LoVo (cell line): ENCODE data around the gene BAG2.

Experiments
- DNase-seq: peaks from one replicate; pipeline ENCODE4 v3.0.0-alpha.2; 2016; ENCODE audit warnings: low spot score

BAG2 gene

GRCh38 chr6:57174511-57174907, 2.4 kb downstream of the BAG2 start:
- no peak for DNase-seq

- no peak for DNase-seq
These were observed 5.6 kb downstream of the BAG2 start for GRCh38 chr6:57177545-57178265.

GRCh38 chr6:57180596-57180995, 8.5 kb downstream of the BAG2 start:
- DNase-seq: no peak

DNA sequence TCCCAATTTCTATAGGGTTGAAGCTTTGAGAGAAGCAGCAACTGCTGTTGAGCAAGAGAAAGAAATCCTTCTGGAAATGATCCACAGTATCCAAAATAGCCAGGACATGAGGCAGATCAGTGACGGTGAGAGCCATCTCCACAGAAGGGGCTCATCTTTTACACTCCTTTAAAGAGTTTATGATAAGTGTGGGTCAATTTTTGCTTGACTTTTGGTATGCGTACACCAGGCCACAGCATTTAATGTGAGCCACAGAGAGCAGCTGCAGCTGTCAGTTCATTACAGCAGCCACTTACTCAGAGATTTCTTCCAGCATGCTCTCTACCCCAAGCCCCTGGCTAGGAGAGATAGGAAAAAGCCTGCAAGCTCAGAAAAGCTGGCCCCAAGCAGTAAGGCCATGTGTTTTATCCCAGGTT, 9.9 kb downstream of the BAG2 start:
- no peak for DNase-seq

DNA sequence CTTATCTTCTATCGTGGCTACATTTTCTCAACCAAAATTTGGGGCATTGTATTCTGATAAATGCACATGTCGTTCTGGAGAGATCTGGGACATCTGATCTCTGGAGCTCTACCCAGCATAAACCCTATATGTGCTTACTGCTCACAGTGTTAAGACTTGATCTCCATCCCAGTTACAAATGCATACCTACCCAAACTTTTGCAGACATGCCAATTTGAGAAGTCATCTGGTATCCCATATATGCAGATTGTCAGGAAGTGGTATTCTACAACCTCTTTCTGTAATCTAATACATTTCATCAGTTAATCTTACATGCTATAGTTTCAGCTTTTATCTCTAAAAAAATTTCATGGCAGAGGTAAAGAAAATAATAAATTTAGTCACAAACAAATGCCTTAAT, 11.2 kb downstream of the BAG2 start:
- DNase-seq: no peak

DNA sequence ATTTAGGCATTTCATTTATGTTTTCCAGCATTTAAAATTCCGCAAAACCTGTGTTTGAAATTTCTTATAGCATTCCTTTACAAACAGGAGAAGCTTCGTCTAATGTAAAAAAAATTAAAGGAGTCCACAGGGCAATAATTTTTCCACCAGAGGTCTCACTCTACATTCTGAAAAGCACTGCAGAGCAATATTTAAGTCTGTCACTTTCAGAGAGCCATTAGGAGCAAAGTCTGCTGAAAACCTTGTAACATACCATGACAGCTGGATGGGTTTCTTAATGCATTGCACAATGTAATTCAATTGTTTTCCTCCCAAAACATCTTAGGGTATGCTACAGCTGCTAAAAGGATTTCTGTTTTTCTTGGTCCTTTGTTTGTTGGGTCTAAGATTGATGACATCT, 18.0 kb downstream of the BAG2 start:
- no peak for DNase-seq

DNA sequence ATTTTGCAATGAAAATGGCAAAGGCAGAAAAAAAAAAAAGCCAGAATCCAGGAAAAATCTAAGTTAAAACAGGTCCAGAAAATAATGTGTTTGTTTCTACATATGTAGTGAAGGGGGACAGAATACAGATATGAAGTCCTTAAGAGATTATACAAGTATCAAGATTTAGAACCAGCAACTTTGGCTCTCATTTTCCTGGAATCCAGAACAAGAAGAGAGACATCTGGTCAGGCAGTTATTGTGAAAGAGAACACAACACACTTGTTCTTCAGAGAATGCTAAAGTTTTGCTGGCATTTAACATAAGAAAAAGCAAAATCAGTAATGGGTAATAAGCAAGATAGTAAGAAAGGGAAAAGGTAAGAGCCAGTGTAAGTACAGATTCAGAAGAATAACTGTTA, 21.1 kb downstream of the BAG2 start:
- DNase-seq: no peak

DNA sequence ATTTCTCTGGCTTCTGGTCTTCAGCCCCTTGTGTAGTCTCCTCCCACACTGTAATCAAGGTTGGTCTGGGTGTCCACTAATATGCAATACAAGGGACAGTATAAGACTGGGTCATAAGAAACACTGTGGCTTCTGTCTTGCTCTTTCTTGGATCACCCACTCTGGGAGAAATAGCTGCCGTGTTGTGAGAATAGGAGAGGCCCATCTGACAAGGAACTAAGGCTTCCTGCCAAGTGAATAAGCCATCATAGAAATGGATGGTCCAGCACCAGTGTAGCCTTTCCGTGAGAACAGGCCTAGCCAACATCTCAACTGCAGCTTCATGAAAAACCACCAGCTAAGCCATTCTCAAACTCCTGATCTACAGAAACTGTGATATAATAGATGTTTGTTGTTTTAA, 23.3 kb downstream of the BAG2 start:
- no peak for DNase-seq

- no peak for DNase-seq
These were observed 27.0 kb downstream of the BAG2 start for GRCh38 chr6:57198926-57199636.

- no peak for DNase-seq
These were observed 29.6 kb downstream of the BAG2 start for GRCh38 chr6:57201718-57202117.

- DNase-seq: no peak
These were observed 33.6 kb downstream of the BAG2 start for GRCh38 chr6:57205550-57206328.

GRCh38 chr6:57207141-57207540, 35.0 kb downstream of the BAG2 start:
- no peak for DNase-seq

DNA sequence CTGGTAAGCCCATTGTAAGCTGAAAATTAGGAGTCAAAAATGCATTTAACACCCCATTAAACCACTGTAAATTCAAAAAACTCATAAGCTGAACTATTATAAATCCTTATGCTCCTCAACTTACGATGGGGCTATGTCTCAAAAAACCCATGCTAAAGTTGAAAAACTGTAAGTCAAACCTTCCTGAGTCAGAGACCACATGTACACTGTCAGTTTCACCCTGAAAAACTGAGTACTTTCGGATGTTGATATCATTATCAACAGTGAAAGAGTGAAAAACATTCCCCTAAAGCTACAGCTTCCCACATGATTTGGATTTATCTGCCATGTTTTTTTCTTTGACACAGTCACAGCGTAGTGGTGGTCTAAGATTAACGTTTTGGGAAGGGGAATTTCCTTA, 35.7 kb downstream of the BAG2 start:
- DNase-seq: no peak

DNA sequence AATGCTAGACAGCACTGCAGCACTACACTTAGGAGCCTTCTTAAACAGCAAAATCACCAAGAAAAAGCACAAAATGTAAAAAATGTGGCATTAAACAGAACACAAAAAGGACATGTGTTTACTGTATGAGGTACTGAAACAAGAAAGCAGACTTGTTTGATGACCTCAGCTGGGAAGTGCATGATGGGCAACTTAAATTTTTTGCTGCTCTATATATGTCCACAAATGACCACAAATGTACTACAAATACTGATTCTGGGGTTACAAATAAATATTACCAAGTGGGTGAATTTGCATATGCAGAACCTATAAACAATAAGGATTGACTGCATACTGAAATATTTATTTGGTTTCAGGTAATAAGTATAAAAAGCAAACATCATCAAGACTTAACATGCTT, 36.9 kb downstream of the BAG2 start:
- DNase-seq: no peak

- DNase-seq: no peak
These were observed 37.9 kb downstream of the BAG2 start for GRCh38 chr6:57210060-57210459.

DNA sequence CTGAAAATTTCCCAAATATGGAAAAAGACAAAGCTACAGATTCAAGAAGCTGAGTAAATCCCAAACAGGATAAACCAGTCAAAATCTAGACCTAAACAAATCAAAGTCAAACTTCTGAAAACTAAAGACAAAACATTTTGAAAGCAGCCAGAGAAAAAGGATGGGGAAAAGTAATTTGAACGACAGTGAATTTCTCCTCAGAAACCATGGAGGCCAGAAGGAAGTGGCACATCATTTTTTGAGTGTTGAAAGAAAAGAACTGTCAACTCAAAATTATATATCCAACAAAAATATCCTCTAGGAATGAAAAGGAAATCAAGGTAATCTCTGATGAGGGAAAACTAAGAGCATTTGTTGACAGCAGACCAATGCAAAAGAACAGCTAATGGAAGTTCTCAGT, 43.1 kb downstream of the BAG2 start:
- no peak for DNase-seq

GRCh38 chr6:57216235-57217101, 44.3 kb downstream of the BAG2 start:
- DNase-seq: peak; percentile 20

- DNase-seq: no peak
These were observed 45.1 kb downstream of the BAG2 start for GRCh38 chr6:57217270-57217669.

GRCh38 chr6:57220083-57220703, 48.1 kb downstream of the BAG2 start:
- DNase-seq: no peak

DNA sequence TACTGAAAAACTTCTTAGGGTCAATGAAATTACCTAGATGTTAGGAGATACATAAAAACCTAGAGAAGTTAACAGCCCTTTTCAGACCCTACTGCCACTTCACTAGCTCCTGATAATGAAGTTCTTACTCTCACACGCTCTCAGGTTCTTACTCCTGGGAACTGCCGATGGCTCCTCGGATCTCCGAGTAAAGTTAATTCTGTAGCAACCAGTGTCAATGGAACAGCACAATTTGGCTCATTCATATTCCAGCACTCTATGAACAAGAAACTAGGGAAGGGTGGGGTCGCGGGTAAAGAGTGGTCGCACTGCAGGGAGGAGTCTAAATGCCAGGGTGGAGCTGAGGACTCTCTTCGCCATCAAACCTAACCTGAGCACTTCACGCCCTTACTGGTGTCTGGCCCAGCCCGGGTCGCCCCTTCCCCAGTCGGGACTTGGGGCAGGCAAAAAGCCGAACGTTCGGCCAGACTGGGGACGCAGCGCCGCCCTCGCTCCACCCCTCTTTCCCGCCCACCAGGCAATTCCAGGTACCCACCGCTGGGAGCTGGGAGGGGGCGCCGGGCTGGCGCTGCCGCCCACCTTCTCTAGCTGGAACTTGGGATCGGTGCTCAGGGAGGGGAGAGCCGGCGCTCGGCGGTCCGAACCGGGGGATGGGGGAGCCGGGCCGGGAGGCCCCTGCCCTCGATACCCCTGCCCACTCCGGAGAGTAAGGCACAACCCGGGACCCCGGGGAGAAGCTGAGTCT, 49.2 kb downstream of the BAG2 start:
- peak; percentile 76 for DNase-seq
